D341Med (cell line): Measurements from ENCODE around the gene RRM2.
A peak's percentile ranks its signal among the peaks of the same experiment; 100 is the strongest.

Experiments
- DNase-seq: peaks from one replicate; pipeline ENCODE4 v3.0.0; 2012; ENCODE audit warnings: low spot score

The RRM2 gene

DNA sequence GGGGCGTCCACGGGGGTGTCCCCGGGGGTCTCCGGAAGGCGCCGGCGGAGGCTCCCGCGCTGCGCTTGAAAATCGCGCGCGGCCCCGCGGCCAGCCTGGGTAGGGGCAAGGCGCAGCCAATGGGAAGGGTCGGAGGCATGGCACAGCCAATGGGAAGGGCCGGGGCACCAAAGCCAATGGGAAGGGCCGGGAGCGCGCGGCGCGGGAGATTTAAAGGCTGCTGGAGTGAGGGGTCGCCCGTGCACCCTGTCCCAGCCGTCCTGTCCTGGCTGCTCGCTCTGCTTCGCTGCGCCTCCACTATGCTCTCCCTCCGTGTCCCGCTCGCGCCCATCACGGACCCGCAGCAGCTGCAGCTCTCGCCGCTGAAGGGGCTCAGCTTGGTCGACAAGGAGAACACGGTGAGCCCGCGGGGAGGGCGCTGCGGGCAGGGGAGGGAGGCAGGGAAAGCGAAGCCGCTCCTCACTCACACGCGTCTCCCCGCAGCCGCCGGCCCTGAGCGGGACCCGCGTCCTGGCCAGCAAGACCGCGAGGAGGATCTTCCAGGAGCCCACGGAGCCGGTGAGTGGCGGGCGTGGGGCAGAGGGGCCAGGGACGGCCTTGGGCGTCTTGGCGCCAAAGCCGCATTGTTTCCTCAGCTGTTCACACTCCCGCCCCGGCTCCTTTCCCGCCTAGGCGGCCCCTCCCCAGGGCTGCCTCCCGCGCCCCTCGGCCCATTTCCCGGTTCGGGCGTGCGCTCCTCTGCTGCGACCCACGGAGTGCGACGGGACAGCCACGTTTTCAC lies at the start of gene RRM2:
Gene RRM2 (plus strand): TSS at position 240 of the 781 bp plus-strand sequence. CDS start 60 bp downstream, at position 300.
- DNase-seq, result peak; percentile 96

GRCh38 chr2:10073706-10074105 lies 48.8 kb upstream of the RRM2 start:
- DNase-seq, result no peak

DNA sequence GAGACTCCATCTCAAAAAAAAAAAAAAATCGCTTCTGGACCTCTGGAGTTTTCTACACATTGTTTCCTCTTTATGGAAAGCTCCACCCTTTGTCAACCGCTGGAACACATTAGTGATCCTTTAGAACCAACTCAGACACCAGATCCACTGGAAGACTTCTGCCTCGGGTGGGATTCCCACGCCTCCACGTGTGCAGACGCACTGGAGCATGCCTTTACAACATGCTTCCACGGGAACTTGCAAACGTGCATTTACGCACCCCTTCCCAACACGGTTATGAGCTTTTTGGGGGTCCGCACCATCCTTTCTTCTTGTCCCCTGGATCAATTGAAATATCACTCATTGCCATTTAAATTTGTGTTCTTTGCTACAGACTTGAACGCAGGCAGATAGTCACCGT lies 47.4 kb upstream of the RRM2 start:
- no peak for DNase-seq

DNA sequence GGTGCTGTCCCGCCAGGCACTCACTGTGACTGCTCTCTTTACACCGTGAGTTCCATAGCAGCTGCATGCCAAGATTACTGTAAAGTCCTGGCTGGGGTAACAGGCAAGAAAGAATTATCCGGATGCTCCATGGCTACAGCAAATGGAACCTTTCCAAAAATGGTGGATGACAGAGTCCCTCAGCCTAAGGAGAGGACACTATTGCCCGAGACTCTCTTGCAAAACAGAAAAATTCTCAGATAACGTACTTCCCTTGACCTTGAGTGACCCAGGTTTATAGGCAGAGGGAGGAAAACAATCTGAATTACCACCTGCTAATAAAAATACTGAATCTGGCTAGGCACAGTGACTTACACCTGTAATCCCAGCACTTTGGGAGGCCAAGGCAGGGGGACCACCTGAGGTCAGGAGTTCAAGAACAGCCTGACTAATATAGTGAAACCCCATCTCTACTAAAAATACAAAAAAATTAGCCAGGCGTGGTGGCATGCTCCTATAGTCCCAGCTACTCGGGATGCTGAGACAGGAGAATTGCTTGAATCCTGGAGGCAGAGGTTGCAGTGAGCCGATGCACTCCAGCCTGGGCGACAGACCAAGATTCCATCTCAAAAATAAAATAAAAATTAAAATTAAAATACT lies 46.8 kb upstream of the RRM2 start:
- no peak for DNase-seq

DNA sequence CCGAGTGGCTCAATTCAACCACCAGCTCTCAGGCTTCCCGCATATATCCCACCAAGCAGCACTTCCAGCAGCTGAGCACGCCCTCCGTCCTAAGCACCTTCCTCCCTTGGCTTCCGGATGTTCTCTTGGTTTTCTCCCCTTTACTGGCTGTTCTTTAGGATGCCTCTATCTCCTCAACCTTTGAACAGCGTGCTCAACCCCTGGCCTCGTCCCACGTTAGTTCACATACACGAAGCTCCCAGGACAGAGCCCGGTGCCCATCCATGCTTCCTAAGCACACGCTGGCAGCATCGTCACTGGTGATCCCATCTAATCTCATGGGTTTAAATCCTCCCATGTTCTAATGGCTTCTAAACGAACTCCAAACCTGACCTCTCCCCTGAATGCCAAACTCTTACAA lies 46.0 kb upstream of the RRM2 start:
- no peak for DNase-seq

GRCh38 chr2:10076988-10077527 lies 45.5 kb upstream of the RRM2 start:
- DNase-seq, result no peak

- DNase-seq, result no peak
Measured at GRCh38 chr2:10078001-10078400, 44.5 kb upstream of the RRM2 start.

DNA sequence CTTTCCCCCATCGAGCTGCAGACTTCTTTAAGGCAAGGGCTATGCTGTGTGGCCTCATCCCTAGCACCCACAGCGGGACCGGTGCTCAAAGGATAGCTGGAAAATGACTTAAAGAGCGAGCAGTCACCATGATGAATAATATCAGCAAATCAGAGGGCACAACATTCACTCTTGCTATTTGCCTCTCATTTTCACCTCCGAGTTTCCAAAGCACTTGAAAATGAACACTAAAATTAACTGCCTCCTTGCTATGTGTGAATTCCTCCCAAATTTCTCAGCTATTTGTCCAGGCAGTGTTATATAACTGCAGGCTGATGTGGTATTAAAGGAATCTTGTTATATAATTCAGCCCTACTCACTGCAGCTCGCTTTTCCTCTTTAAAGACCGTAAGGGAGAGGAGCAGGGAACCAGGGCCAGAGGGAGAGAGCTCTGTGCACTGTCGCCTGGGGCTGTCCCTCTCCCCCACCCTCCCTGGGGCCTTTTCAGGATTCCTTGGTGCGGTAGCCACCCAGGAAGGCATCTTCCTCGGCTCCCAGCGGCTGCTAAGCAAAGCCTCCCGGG lies 43.8 kb upstream of the RRM2 start:
- DNase-seq, result no peak

DNA sequence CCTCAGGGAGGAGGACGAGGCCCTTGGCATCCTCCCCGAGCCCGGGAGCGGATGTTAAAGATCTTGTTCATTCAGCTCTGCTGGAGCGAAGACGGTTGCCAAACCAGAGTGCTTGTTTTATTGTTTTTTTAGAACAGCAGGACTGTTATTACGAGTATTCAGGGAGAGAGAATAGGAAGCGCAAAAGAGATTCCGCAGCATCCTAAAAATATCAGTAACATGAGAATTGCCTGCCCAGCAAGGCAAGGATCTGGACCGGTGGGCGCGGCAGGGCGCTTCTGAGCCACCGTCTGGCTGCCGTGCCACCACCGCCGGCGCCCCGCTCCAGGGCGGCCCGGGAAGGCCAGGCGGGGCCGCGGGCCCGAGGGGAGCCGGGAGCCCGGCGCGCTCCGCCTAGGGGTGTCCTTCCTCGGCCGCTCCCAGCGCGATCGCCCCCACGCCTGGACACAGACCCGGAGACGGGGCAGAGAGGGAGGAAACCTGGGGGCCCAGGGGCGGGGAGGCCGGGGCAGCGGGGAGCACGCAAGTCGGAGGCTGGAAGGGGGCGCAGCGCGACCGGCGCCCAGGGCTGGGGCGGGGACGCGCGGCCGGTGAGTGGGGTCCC lies 43.2 kb upstream of the RRM2 start:
- DNase-seq, result peak; percentile 81

- peak; percentile 82 for DNase-seq
Measured at GRCh38 chr2:10079870-10080535, 42.5 kb upstream of the RRM2 start, which contains the start of gene CYS1. TSS of gene CYS1 (minus strand) at chr2:10080411. CDS start at chr2:10080223, 188 bp downstream.

DNA sequence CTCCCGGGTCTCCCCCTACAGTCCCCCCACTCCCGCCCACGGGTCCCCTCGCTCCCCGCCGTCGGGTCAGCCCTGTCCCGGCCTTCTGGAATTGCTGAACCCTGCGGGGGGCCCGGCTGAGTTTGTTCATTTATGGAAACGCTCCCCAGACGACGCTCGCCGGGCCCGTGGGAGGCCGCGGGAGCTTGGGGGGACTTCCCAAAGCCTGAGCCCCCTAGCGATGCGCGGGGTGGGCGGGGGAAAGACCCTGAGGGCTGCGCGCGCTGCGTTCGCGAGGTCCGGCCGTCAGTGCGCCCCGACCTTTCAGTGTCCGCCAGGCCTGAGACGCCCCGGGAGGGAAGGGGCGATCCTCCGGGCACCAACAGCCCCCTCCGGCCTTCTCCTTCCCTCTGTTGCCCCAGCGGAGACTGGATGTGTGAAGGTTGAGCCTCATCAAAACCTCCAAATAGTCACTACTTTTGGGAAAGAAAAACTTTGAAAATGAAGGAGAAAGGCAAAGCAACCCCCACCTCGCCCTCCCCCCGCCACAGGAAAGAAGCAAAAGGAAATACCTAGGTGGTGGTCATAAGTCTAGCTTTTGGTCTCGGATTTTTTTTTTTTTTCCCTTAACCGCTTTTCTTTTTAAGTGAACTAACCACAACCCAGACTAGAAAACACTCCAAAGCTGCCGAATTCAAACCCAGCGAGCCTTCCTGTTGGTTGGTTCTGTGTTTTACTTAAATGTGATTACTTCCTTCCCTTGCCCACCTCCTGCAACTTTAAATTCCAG lies 41.8 kb upstream of the RRM2 start:
- DNase-seq, result no peak

- DNase-seq, result no peak
Measured at GRCh38 chr2:10083046-10083445, 39.5 kb upstream of the RRM2 start.

- DNase-seq, result no peak
Measured at GRCh38 chr2:10083692-10084211, 38.8 kb upstream of the RRM2 start.

DNA sequence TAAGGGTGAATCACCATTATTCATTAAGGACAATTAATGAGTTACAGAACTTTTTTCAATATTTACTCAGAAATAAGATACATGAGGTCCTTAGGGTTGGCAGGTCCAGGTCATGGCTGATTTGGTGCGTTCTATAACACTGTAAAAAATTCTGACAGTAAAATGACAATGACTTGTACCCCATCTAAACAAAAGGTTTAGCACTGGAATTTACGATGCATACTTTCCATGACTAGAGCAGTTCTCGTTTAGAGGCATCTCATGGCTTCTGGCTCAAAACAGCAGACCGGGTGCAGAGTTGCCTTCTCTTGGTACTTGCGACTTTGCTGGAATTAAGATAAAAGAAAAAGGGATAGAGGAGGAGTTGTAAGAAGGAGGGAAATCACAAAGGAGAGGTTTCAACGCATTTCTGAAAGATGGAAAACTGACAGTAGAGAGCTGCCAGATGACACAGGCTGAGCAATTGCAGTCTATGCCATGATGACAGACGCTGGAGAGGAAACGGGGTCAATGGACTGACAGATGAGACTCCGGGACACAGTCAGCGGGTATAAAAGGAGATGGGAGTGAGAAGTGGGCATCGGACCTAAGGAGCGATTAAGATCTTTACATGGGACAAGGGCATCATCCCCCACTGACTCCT lies 38.2 kb upstream of the RRM2 start:
- no peak for DNase-seq

GRCh38 chr2:10085043-10085667 lies 37.4 kb upstream of the RRM2 start:
- no peak for DNase-seq

DNA sequence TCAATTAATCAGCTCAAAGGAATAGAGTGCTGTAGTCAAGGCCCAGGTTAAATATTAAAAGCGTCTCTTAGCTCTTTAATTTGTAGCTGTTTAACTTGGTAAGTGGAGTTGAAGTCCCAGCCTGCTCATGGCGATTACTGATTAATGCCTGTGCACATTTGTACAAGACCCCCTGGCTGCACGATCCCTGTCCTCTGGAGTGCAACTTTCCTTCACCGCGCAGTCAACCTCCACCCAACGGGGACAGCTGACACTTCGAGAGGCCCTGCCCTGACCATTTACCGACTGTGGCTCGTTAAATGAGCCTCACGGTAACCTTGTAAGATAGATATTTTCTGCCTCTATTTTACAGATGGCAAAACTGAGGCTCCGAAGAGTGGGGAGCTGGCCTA lies 36.9 kb upstream of the RRM2 start:
- no peak for DNase-seq

GRCh38 chr2:10086950-10087349 lies 35.6 kb upstream of the RRM2 start:
- no peak for DNase-seq

GRCh38 chr2:10087360-10087759 lies 35.2 kb upstream of the RRM2 start:
- no peak for DNase-seq

GRCh38 chr2:10089565-10090190 lies 32.9 kb upstream of the RRM2 start:
- DNase-seq, result no peak
